ENCODE results near the gene GUCD1.

The GUCD1 gene

GRCh38 chr22:24590596-24591173 is 35.7 kb upstream of the GUCD1 start:
- DNase-seq (ENCODE audit: extremely low read depth in 1 of 2, low read depth in 1 of 2) = no peak

GRCh38 chr22:24589518-24590030 is 34.6 kb upstream of the GUCD1 start:
- DNase-seq (ENCODE audit: extremely low read depth in 1 of 2, low read depth in 1 of 2) = no peak

GRCh38 chr22:24588757-24589481 is 34.0 kb upstream of the GUCD1 start:
- DNase-seq (ENCODE audit: extremely low read depth in 1 of 2, low read depth in 1 of 2) = no peak

GRCh38 chr22:24588381-24588756 is 33.4 kb upstream of the GUCD1 start:
- DNase-seq (ENCODE audit: extremely low read depth in 1 of 2, low read depth in 1 of 2) = no peak

GRCh38 chr22:24587948-24588347 is 33.0 kb upstream of the GUCD1 start:
- DNase-seq (ENCODE audit: extremely low read depth in 1 of 2, low read depth in 1 of 2) = no peak

- no peak for DNase-seq (ENCODE audit: extremely low read depth in 1 of 2, low read depth in 1 of 2)
These were observed 32.3 kb upstream of the GUCD1 start for GRCh38 chr22:24587251-24587650.

GRCh38 chr22:24585927-24586546 is 31.1 kb upstream of the GUCD1 start:
- DNase-seq (ENCODE audit: extremely low read depth in 1 of 2, low read depth in 1 of 2) = no peak

GRCh38 chr22:24585461-24585860 is 30.5 kb upstream of the GUCD1 start:
- no peak for DNase-seq (ENCODE audit: extremely low read depth in 1 of 2, low read depth in 1 of 2)

GRCh38 chr22:24584871-24585411 is 30.0 kb upstream of the GUCD1 start:
- no peak for DNase-seq (ENCODE audit: extremely low read depth in 1 of 2, low read depth in 1 of 2)

GRCh38 chr22:24584166-24584790 is 29.3 kb upstream of the GUCD1 start:
- DNase-seq (ENCODE audit: extremely low read depth in 1 of 2, low read depth in 1 of 2) = no peak

GRCh38 chr22:24583221-24584165 is 28.6 kb upstream of the GUCD1 start:
- no peak for DNase-seq (ENCODE audit: extremely low read depth in 1 of 2, low read depth in 1 of 2)

GRCh38 chr22:24582056-24582814 is 27.3 kb upstream of the GUCD1 start:
- no peak for DNase-seq (ENCODE audit: extremely low read depth in 1 of 2, low read depth in 1 of 2)

- DNase-seq (ENCODE audit: extremely low read depth in 1 of 2, low read depth in 1 of 2) = no peak
These were observed 25.3 kb upstream of the GUCD1 start for GRCh38 chr22:24580276-24580675.

GRCh38 chr22:24579258-24579601 is 24.3 kb upstream of the GUCD1 start:
- no peak for DNase-seq (ENCODE audit: extremely low read depth in 1 of 2, low read depth in 1 of 2)

- no peak for DNase-seq (ENCODE audit: extremely low read depth in 1 of 2, low read depth in 1 of 2)
These were observed 23.7 kb upstream of the GUCD1 start for GRCh38 chr22:24578355-24579257.

GRCh38 chr22:24576778-24577177 is 21.8 kb upstream of the GUCD1 start:
- DNase-seq (ENCODE audit: extremely low read depth in 1 of 2, low read depth in 1 of 2) = no peak

- no peak for DNase-seq (ENCODE audit: extremely low read depth in 1 of 2, low read depth in 1 of 2)
These were observed 16.3 kb upstream of the GUCD1 start for GRCh38 chr22:24571266-24571665.

GRCh38 chr22:24567668-24568067 is 12.7 kb upstream of the GUCD1 start:
- no peak for DNase-seq (ENCODE audit: extremely low read depth in 1 of 2, low read depth in 1 of 2)

Measured in activated CD8-positive, alpha-beta memory T cell treated with anti-CD3 and anti-CD28 coated beads for 1 hour (primary cell).